Measurements from ENCODE around the gene RHCG.

DNA sequence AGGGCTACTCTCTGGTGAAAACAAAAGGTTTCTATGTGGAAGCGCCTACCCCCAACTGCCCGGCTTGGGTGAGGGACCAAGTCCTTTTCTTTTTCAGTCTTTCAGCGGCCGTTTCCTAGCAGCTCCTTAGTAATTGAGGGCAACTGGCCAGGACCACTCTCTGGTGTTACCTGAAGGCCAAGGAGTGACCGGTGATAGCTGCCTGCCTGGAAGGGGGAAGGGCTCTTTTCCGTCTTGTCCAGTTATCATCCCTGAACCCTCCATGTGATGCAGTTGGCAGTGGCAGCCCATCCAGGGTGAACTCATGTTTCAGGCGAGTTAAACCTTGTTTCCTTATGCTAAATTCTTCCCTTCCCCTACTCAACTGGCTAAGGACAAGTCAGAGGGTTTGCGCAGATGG lies 33.3 kb downstream of the RHCG start:
- TF ChIP-seq, protein P1, sequence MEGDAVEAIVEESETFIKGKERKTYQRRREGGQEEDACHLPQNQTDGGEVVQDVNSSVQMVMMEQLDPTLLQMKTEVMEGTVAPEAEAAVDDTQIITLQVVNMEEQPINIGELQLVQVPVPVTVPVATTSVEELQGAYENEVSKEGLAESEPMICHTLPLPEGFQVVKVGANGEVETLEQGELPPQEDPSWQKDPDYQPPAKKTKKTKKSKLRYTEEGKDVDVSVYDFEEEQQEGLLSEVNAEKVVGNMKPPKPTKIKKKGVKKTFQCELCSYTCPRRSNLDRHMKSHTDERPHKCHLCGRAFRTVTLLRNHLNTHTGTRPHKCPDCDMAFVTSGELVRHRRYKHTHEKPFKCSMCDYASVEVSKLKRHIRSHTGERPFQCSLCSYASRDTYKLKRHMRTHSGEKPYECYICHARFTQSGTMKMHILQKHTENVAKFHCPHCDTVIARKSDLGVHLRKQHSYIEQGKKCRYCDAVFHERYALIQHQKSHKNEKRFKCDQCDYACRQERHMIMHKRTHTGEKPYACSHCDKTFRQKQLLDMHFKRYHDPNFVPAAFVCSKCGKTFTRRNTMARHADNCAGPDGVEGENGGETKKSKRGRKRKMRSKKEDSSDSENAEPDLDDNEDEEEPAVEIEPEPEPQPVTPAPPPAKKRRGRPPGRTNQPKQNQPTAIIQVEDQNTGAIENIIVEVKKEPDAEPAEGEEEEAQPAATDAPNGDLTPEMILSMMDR (IDR thresholded peaks at IDR 0.05): no peak
- no peak for TF ChIP-seq POLR2A (IDR thresholded peaks at IDR 0.05)

All from Peyer's patch (tissue), 4 donors.